DND-41 (cell line): ENCODE measurements around the gene SLC13A3.

Source experiments
- EZH2 ChIP-seq: IDR thresholded peaks from 3 replicates; pipeline ENCODE4 v1.6.1; 2012; ENCODE audit warnings: borderline replicate concordance, low read depth, mild to moderate bottlenecking, moderate library complexity, low read length, inconsistent platforms; ENCODE audit not compliant: severe bottlenecking
- TF ChIP-seq, protein P1 (sequence below): IDR thresholded peaks from 2 replicates; pipeline ENCODE4 v1.5.1; 2012; ENCODE audit warnings: borderline replicate concordance, low read length, moderate library complexity, mild to moderate bottlenecking; ENCODE audit not compliant: poor library complexity, severe bottlenecking; ENCODE audit errors: extremely low read depth

DNA sequence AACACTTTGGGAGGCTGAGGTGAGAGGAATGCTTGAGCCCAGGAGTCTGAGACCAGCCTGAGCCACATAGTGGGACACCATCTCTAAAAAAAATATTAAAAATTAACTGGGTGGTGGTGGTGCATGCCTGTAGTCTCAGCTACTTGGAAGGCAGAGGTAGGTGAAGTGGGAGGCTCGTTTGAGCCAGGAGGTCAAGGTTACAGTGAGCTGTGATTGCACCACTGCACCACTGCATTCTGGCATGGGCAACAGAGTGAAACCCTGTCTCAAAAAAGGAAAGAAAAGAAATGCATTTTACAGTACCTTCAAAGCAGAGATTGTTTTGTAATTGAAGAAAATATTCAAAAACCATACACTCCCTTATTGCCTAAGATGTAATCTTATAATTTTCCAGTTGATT lies 107.3 kb downstream of the SLC13A3 start:
- no peak for TF ChIP-seq EZH2
- TF ChIP-seq, protein P1, sequence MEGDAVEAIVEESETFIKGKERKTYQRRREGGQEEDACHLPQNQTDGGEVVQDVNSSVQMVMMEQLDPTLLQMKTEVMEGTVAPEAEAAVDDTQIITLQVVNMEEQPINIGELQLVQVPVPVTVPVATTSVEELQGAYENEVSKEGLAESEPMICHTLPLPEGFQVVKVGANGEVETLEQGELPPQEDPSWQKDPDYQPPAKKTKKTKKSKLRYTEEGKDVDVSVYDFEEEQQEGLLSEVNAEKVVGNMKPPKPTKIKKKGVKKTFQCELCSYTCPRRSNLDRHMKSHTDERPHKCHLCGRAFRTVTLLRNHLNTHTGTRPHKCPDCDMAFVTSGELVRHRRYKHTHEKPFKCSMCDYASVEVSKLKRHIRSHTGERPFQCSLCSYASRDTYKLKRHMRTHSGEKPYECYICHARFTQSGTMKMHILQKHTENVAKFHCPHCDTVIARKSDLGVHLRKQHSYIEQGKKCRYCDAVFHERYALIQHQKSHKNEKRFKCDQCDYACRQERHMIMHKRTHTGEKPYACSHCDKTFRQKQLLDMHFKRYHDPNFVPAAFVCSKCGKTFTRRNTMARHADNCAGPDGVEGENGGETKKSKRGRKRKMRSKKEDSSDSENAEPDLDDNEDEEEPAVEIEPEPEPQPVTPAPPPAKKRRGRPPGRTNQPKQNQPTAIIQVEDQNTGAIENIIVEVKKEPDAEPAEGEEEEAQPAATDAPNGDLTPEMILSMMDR = no peak
